GM21423 (cell line): Measurements from ENCODE around the gene TCIRG1.

Experiments used
- ATAC-seq: cut with Tn5 transposase; IDR thresholded peaks from one replicate; pipeline ENCODE4 v1.9.1; 2021; ENCODE audit warnings: mild to moderate bottlenecking, moderate library complexity; ENCODE audit not compliant: unreplicated experiment

Gene TCIRG1

GRCh38 chr11:68004551-68005335 lies 34.1 kb upstream of the TCIRG1 start:
- ATAC-seq, result no peak

GRCh38 chr11:68006606-68007166 lies 32.1 kb upstream of the TCIRG1 start:
- ATAC-seq, result no peak

- ATAC-seq, result no peak
Observed at GRCh38 chr11:68007498-68008380, 31.1 kb upstream of the TCIRG1 start.

GRCh38 chr11:68008381-68009337 lies 30.2 kb upstream of the TCIRG1 start:
- ATAC-seq, result no peak

GRCh38 chr11:68009391-68010089 lies 29.3 kb upstream of the TCIRG1 start:
- ATAC-seq, result no peak

- no peak for ATAC-seq
Observed at GRCh38 chr11:68010090-68011041, 28.5 kb upstream of the TCIRG1 start, which contains the start of gene ALDH3B1. Gene ALDH3B1, plus strand, starts transcription at chr11:68010327. Its CDS starts 4,971 bp downstream, at chr11:68015298.

- ATAC-seq, result no peak
Observed at GRCh38 chr11:68011051-68011943, 27.5 kb upstream of the TCIRG1 start.

GRCh38 chr11:68012044-68012842 lies 26.6 kb upstream of the TCIRG1 start:
- ATAC-seq, result no peak

- no peak for ATAC-seq
Observed at GRCh38 chr11:68012843-68013610, 25.8 kb upstream of the TCIRG1 start.

GRCh38 chr11:68013611-68014156 lies 25.1 kb upstream of the TCIRG1 start:
- no peak for ATAC-seq

- ATAC-seq, result no peak
Observed at GRCh38 chr11:68014157-68014946, 24.5 kb upstream of the TCIRG1 start.

- no peak for ATAC-seq
Observed at GRCh38 chr11:68014947-68015447, 23.8 kb upstream of the TCIRG1 start.

- ATAC-seq, result no peak
Observed at GRCh38 chr11:68015467-68015866, 23.4 kb upstream of the TCIRG1 start.

- ATAC-seq, result no peak
Observed at GRCh38 chr11:68016161-68016903, 22.5 kb upstream of the TCIRG1 start.
